Neuronal stem cell (in vitro differentiated cells): ENCODE results near the gene BUB1B.
A peak's percentile ranks its signal among the peaks of the same experiment; 100 is the strongest.
"Not testable (repeated sequence)": the region's sequence is repeated elsewhere in the genome, so short reads cannot be mapped to it uniquely, and the experiment has no call there.

ENCODE experiments used
- DNase-seq: peaks from one replicate; pipeline ENCODE4 v3.0.0-alpha.2; 2013; ENCODE audit warnings: low spot score
- H2AFZ ChIP-seq: one replicate; pipeline ENCODE4 v1.6.1; 2013; ENCODE audit warnings: mild to moderate bottlenecking, low read length, inconsistent platforms
- H2AK5ac ChIP-seq: 2 replicates; pipeline ENCODE4 v1.6.1; 2013; ENCODE audit warnings: low read depth, mild to moderate bottlenecking, inconsistent platforms, low read length, moderate library complexity, mixed read lengths
- H2BK120ac ChIP-seq: 2 replicates; pipeline ENCODE4 v1.6.1; 2013; ENCODE audit warnings: low read depth, mild to moderate bottlenecking, inconsistent platforms, low read length, moderate library complexity, mixed read lengths
- H2BK12ac ChIP-seq: one replicate; pipeline ENCODE4 v1.6.1; 2013; ENCODE audit warnings: low read length, inconsistent platforms
- H2BK15ac ChIP-seq: 2 replicates; pipeline ENCODE4 v1.6.1; 2013; ENCODE audit warnings: mild to moderate bottlenecking, low read length, inconsistent platforms, mixed read lengths
- H2BK5ac ChIP-seq: one replicate; pipeline ENCODE4 v1.6.1; 2013; ENCODE audit warnings: inconsistent platforms, mild to moderate bottlenecking, low read length, moderate library complexity
- H3K14ac ChIP-seq: one replicate; pipeline ENCODE4 v1.6.1; 2013; ENCODE audit warnings: low read length, inconsistent platforms
- H3K18ac ChIP-seq: 2 replicates; pipeline ENCODE4 v1.6.1; 2013; ENCODE audit warnings: low read length, inconsistent platforms
- H3K23ac ChIP-seq: 2 replicates; pipeline ENCODE4 v1.6.1; 2013; ENCODE audit warnings: low read depth, mild to moderate bottlenecking, mixed read lengths, low read length, inconsistent platforms; ENCODE audit not compliant: poor library complexity
- H3K27ac ChIP-seq: replicated peaks from 3 replicates; pipeline ENCODE4 v1.5.1; 2013; ENCODE audit warnings: low read length, inconsistent platforms
- H3K27me3 ChIP-seq, 3 experiments: 2 replicates each; pipeline ENCODE4 v1.6.1; 2013; ENCODE audit warnings: low read length in 3 of 3, mild to moderate bottlenecking in 2 of 3, inconsistent platforms in 1 of 3, low read depth in 1 of 3, mixed read lengths in 1 of 3, moderate library complexity in 1 of 3; ENCODE audit not compliant: control insufficient read depth in 3 of 3, insufficient read depth in 3 of 3
- H3K36me3 ChIP-seq, 2 donors: replicated peaks in 1 of 2; 2 replicates each; pipeline ENCODE4 v1.6.1; 2013; ENCODE audit warnings: low read length in 2 of 2; ENCODE audit not compliant: control insufficient read depth in 2 of 2, insufficient read depth in 2 of 2
- H3K4ac ChIP-seq: 2 replicates; pipeline ENCODE4 v1.6.1; 2013; ENCODE audit warnings: inconsistent platforms, mild to moderate bottlenecking, low read length, moderate library complexity
- H3K4me1 ChIP-seq, 2 donors: 1 replicate in 1 of 2; 2 replicates in 1 of 2; pipeline ENCODE4 v1.6.1; 2013; ENCODE audit warnings: low read length in 2 of 2, low read depth in 1 of 2; ENCODE audit not compliant: control insufficient read depth in 2 of 2, insufficient read depth in 1 of 2
- H3K4me2 ChIP-seq: one replicate; pipeline ENCODE4 v1.6.1; 2013; ENCODE audit warnings: mild to moderate bottlenecking, low read length, inconsistent platforms; ENCODE audit not compliant: insufficient read depth, poor library complexity, severe bottlenecking
- H3K4me3 ChIP-seq, 2 donors: 2 replicates each; pipeline ENCODE4 v1.5.1; 2013; ENCODE audit warnings: low read length in 2 of 2, mild to moderate bottlenecking in 2 of 2, inconsistent platforms in 1 of 2, moderate library complexity in 1 of 2
- H3K79me1 ChIP-seq: one replicate; pipeline ENCODE4 v1.6.1; 2013; ENCODE audit warnings: low read depth, mild to moderate bottlenecking, inconsistent platforms, low read length, moderate library complexity
- H3K9ac ChIP-seq: one replicate; pipeline ENCODE4 v1.6.1; 2013; ENCODE audit warnings: mild to moderate bottlenecking, low read depth, low read length, inconsistent platforms; ENCODE audit not compliant: poor library complexity
- H3K9me3 ChIP-seq, 2 donors: replicated peaks in 1 of 2; 2 replicates each; pipeline versions ENCODE3 to v1.6.1; 2013; ENCODE audit warnings: low read length in 2 of 2, mild to moderate bottlenecking in 2 of 2, inconsistent platforms in 1 of 2, low read depth in 1 of 2, mixed read lengths in 1 of 2, moderate library complexity in 1 of 2; ENCODE audit not compliant: control insufficient read depth in 2 of 2, insufficient read depth in 1 of 2
- H4K8ac ChIP-seq: one replicate; pipeline ENCODE4 v1.6.1; 2013; ENCODE audit warnings: low read depth, mild to moderate bottlenecking, inconsistent platforms, low read length, moderate library complexity
- H4K91ac ChIP-seq: one replicate; pipeline ENCODE4 v1.6.1; 2013; ENCODE audit warnings: low read length, low read depth, mild to moderate bottlenecking, inconsistent platforms; ENCODE audit not compliant: poor library complexity
- WGBS, 2 donors: extraction: QIAGEN DNeasy Blood & Tissue Kit; methylation state at CpG; one replicate each; pipeline ENCODE4 v1.1.7; 2013; ENCODE audit warnings: missing lambda C conversion rate in 2 of 2, mixed read lengths in 1 of 2; ENCODE audit not compliant: insufficient read length in 2 of 2, insufficient replicate concordance in 1 of 2; ENCODE audit errors: extremely low coverage in 2 of 2; 5-methylcytosine and 5-hydroxymethylcytosine counted together

The BUB1B gene

DNA sequence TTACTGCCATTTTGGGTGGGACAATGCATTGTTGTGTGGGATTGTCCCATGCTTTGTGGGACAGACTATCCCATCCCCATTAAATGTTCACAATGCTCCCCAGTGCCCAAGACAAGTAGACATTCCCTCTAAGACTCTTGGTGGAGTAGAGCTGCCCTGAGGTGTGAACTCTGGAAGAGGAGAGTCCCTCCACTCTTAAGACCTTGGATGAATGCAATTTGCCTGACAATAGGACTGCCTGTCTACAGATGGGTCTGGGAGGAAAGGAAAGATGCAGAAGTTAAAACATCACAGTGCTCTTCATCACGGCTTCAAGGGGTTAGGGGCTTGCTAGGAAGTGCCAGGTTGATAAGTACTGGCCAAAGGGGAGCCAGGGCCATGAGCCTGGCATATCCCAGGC, 6.0 kb upstream of the BUB1B start:
- H3K36me3 ChIP-seq, H3K4me3 ChIP-seq, H4K91ac ChIP-seq, H2BK120ac ChIP-seq, H3K79me1 ChIP-seq, H2BK5ac ChIP-seq, H3K9me3 ChIP-seq, H2BK15ac ChIP-seq, H3K18ac ChIP-seq, H3K4me1 ChIP-seq, H3K27ac ChIP-seq, H4K8ac ChIP-seq, H2AK5ac ChIP-seq, H2AFZ ChIP-seq, H3K23ac ChIP-seq, H3K14ac ChIP-seq, DNase-seq, H2BK12ac ChIP-seq, H3K9ac ChIP-seq, H3K4me2 ChIP-seq, H3K4ac ChIP-seq: not testable (repeated sequence)
- no CpG with 5 or more reads among the region's 1 CpG for WGBS, 2 donors
- peaks cover 0 to 20% (median 0%) of the 10 kb centered on the region in 3 experiments for H3K27me3 ChIP-seq

DNA sequence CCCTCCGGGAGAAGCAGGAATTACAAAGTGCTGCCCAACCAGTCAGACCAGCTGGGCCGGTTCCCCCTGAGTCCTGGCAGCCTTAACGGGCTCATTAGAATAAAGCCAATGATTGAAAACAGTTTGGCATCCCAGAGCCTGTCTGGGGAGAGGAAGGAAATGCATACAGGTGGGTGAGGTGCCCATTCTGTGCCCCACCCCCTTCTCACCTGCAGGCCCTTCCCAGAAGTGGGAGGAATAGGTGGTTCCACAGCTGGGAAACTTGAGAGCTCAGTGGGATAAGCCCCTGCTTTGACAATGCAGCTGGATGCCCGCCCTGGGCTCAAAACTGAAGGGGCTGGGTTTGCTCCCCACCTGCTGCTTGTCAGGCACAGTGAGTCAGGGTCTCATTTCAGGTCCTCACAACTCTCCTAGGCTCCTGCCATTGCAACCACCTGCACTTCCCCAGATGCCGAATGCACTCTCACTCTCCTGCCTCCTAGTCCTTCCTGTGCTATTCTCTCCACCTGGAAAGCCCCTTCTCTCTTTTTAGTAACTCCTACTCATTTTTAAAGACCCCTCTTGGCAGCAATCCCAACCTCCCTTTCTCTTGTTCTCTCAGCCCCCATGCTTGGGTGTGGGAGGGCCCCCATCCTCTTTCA, 5.5 kb upstream of the BUB1B start:
- Histone ChIP-seq H3K23ac (no peak overlapping the region), H3K27ac (no peak overlapping the region), H3K27me3 (peaks cover 0 to 20% (median 0%) of the 10 kb centered on the region in 3 experiments), H3K4me3 (no peak overlapping the region), H3K36me3 (no peaks in the 10 kb centered on the region), H3K18ac (no peak overlapping the region), H4K91ac (no peak overlapping the region), H3K4ac (no peak overlapping the region), H3K14ac (no peak overlapping the region), H3K79me1 (no peaks in the 10 kb centered on the region), H2BK5ac (no peak overlapping the region), H3K4me1 (peaks cover 5 to 9% of the 10 kb centered on the region in 2 donors), H4K8ac (no peak overlapping the region), H3K4me2 (no peak overlapping the region), H2AK5ac (no peak overlapping the region), H2BK120ac (no peak overlapping the region), H2BK15ac (no peak overlapping the region), H3K9ac (no peak overlapping the region), H2BK12ac (no peak overlapping the region), H3K9me3 (no peaks in the 10 kb centered on the region), H2AFZ (no peak overlapping the region)
- no CpG with 5 or more reads among the region's 5 CpGs for WGBS, 2 donors
- no peak for DNase-seq

DNA sequence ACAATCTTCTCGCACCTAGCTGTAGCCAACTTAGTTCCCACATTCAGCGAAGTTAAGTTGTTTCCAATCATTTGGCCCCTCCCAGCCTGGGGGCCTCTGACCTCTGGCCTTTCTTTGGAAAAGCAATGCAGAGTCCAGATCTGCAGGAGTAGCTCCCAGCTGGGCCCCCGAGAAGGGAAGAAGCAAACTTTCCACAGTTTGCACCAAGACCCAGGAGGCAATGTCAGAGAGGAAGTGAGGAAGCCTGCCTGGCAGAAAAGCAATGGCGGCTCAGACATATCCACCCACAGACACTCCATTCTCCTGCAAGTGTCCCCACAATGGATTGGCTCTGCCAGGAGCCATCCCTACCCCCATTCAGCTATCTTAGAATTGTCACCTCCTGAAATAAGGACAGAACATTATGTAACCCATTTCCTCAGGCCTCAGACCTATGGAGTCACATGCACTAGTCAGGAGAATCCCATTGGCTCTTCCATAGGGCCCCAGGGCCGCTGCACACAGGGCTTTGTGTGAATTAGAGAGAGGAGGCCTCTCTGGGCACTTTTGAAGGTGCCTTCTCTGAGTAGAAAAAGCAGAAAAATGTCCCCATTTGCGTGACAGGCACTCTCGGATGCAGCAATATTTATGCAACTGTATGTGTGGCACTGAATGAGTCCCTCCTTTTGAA, 3.0 kb upstream of the BUB1B start:
- Histone ChIP-seq H2BK5ac (no peak overlapping the region), H2BK15ac (no peak overlapping the region), H3K36me3 (peaks cover 0 to 4% of the 10 kb centered on the region in 2 donors), H3K4me2 (no peak overlapping the region), H3K4me1 (peaks cover 11 to 12% of the 10 kb centered on the region in 2 donors), H4K8ac (no peak overlapping the region), H2BK120ac (no peak overlapping the region), H4K91ac (no peak overlapping the region), H3K23ac (no peak overlapping the region), H3K14ac (no peak overlapping the region), H2AK5ac (no peak overlapping the region), H3K9me3 (no peaks in the 10 kb centered on the region), H3K27ac (no peak overlapping the region), H3K4ac (no peak overlapping the region), H3K18ac (no peak overlapping the region), H3K9ac (no peak overlapping the region), H2BK12ac (no peak overlapping the region), H3K27me3 (peaks cover 0 to 10% (median 0%) of the 10 kb centered on the region in 3 experiments), H2AFZ (peak overlapping the region; percentile 81), H3K4me3 (no peak overlapping the region), H3K79me1 (peaks cover 5% of the 10 kb centered on the region)
- no CpG with 5 or more reads among the region's 7 CpGs for WGBS, 2 donors
- DNase-seq = no peak

DNA sequence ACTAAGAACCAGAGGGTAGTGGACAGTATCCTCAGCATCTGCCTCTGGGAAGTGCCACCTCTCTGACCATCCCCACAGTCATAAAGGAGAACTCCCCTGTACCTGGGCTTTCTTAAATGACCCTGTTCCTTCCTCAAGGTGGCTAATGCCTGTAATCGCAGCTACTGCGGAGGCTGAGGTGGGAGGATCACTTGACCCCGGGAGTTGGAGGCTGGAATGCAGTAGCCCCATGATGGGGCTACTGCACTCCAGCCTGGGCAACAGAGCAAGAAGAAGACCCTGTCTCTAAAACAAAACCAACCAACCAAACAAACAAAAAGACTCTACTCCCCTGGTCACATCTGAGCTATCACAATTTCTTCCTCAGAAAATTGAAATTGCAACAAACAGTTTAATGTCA, 848 bp upstream of the BUB1B start:
- Histone ChIP-seq H2BK120ac (no peak overlapping the region), H3K27ac (no peak overlapping the region), H3K18ac (no peak overlapping the region), H3K23ac (no peak overlapping the region), H4K8ac (no peak overlapping the region), H3K27me3 (peaks cover 0 to 10% (median 0%) of the 10 kb centered on the region in 3 experiments), H3K9me3 (no peaks in the 10 kb centered on the region), H3K4me3 (peak overlapping the region in 1 of 2 donors; percentile 78), H4K91ac (no peak overlapping the region), H2AFZ (peak overlapping the region; percentile 84), H3K9ac (no peak overlapping the region), H3K4me1 (peaks cover 12 to 13% of the 10 kb centered on the region in 2 donors), H3K79me1 (peaks cover 5% of the 10 kb centered on the region), H3K14ac (no peak overlapping the region), H2BK15ac (peak overlapping the region; percentile 42), H2AK5ac (no peak overlapping the region), H2BK5ac (no peak overlapping the region), H3K4me2 (no peak overlapping the region), H3K36me3 (peaks cover 4 to 24% of the 10 kb centered on the region in 2 donors), H2BK12ac (no peak overlapping the region), H3K4ac (no peak overlapping the region)
- WGBS, 2 donors = no CpG with 5 or more reads among the region's 3 CpGs
- DNase-seq = no peak
